Embryonic facial prominence (tissue), 1 donor: Measurements from ENCODE around the gene GAP43.
"Not testable (repeated sequence)": the region's sequence is repeated elsewhere in the genome, so short reads cannot be mapped to it uniquely, and the experiment has no call there.

ENCODE experiments used
- DNase-seq: peaks from one replicate; pipeline ENCODE4 v3.0.0-alpha.2; 2016; ENCODE audit errors: extremely low spot score

The GAP43 gene

DNA sequence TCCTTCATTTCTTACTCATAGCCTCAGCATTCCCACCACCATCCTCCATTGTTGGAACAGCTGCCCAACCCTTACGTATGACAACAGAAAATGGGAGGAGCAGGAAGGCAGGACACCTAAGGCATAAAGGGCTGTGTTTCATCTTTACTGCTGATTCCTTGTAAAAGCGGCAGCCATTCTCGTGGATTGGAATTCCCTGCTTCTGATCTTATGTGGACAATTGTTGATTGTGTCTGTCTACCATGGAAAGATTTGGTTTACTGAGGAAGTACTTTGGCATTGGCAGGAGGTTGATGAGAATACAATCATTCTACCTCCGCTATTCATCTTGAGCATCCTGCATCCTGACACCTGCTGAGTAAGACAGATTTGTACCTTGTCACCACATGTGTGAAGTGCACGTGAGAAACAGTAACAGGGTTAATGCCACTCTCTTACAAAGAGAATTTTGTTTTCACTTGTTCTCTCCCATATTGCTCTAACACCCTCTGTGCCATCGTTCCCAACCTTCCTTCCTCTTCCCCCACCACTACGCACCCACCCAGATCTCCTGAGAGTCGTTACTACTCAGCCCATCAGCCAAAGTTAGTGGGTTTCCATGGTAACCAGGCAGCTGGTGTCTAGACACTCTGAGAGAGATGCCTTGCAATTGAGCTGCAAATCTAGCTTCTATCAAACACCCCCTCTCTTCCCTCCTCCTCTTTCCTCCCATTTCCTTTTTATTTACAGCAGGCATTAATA lies 75.7 kb downstream of the GAP43 start:
- DNase-seq = no peak

DNA sequence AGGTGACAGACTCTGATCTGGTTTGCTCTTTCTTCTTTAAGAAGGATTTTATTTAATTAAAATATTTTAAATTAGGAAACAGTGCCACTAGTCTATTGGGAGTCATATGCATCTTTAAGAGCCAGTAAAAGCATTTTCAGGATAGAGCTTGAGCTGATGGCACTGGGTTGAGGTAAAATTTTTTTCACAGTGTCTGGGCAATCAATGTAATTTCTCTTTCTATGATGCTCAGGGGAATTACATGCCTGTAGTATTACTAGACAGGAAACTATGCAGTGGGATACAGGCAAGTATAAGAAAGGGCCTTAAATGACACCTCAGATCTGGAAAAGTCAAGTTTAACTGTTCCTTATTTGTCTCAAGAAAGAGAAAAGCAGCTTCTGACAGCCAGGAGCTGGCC lies 76.4 kb downstream of the GAP43 start:
- no peak for DNase-seq

DNA sequence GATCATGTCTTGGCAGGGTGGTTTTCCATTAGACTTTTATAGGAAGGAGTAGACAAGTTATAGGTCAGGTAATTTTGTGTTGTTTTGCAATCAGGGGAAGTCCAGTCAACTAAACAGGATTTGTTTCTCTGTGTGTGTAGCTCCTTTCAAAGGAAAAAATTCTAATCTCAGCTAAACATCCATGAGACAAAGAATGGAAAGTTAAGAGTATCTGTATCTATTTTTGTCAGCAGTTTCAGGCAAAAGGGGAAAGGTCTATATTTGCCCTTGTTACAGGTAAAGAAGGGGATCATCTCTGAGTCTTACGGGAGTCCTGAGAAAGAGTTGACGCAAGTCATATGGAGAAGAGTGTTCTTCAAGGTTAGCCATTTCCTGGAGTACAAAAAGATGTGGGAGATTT lies 79.3 kb downstream of the GAP43 start:
- no peak for DNase-seq

DNA sequence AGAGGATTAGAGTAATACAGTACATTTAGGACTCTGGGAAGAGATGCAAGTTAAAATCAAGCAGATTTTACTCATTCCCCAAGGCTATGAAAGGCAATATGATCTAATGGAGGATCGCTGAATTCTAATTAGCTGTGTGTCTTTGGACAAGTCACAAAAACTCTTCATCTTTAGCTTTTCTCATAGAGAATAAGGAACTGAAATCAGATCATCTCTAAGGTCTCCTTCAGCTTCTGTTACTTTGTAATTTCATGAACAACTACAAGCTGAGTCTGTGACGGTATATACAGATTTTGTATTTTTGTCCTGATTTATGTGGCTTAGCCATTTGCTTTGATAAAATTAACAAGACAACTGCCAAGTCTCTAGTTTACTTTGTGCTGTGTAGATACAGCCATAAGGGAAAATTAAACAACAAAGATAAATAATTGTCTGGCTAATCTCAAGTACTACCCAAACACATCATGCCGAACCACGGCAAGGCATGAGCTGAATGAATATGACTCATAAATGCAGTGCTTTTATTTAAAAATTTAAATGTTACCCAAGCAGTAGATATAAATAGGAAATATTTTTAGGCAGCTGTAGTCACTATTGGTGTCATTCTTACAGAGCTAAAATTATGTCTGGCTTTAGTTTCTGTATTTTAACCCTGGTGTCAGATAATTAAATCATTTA lies 81.5 kb downstream of the GAP43 start:
- DNase-seq = no peak

DNA sequence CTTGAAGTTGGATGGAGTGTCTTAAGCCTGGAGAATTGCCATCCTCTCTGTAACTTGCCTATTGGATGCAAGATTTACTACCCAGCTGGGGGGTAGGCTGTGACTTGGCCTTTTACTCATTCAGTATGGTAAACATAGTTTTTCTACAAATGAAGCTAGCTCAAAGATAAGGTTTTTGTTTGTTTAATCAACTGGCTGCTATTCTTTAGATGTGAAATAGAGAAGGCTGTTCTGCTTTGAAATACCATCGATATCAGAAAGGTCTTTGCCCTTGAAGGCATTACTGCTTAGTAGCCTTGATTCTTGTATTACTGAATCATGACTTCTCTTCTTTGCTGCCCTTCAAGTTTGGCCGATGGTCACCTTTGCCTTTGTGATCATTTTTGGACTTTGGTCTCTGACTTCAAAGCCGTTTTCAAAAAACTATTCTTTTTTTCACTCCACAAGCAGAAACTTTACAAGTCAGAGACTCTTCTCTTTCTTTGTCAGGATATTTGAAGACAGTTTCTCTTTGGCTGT lies 83.1 kb downstream of the GAP43 start:
- DNase-seq = no peak

DNA sequence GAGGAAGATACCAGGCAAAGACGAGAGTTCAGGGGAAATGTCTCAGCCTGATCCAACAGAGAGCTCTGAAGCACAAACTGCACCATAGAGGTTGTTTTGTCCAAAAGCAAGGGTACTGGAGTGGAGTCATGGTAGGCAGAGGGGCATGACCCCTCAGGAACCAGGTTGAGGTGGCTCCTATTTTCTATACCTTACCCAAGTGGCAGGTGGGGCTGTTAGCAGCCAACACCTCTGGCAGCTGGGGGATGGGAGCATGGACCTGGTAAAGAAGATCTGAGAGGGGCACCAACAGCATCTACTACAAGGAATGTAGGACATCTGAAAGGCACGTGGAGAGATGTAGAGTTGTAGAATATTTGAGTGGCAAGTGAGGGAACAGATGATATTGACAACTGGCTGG lies 85.2 kb downstream of the GAP43 start:
- no peak for DNase-seq

DNA sequence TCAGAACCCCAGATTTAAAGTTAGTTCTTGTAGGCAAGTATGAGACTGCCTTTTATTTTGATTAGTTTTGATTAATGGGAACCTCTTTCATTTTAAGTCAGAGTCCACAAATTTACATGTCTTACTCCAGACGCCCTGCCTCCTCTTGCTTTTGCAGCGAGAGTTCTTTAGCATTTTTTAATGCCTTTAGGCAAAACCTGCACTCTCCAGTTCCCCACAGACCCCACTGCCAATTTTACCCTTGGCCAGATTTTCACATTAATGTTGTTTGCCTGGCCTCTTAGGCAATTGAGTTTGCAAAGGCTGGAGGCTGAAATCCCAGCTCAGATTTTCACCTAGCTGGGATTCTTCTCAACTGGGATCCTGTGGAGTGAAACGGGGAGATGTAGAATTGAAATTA lies 85.8 kb downstream of the GAP43 start:
- DNase-seq = no peak

DNA sequence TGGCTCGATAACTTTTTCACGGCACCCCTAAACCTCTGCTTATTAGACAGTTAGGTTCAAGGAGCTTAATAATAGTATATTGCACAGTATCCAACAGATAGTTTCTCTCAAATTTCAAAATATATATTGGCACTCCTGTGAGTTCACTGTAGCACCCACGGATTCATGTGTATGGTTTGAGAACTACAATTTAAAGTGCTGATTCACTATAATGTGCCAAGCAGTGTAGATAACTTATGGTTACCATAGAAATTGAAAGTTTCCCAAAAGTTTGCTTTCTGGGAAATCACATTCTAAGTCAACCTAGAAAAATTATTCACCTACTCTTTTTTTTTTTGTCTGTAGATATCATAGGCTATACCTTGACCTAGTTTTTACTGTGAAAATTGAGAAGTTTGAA lies 86.6 kb downstream of the GAP43 start:
- DNase-seq = no peak

DNA sequence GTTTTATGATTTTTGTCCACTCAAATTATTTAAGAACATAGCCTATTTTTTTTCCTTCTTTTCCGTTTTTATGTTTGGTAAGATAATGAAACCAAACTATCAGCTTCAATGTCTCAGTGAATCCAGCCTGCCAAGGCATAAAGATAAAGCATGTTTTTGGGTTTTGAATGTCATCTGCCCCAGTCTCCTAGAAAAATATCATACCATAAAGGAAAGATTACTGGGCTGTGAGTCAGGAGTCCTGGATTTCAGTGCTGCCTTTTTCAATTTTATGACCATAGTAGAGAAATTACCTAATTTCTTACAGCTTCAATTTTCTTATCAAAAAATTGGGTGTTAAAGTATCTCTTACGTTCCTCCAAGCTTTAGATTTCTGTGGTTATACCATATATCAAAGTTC lies 87.5 kb downstream of the GAP43 start:
- DNase-seq = no peak

DNA sequence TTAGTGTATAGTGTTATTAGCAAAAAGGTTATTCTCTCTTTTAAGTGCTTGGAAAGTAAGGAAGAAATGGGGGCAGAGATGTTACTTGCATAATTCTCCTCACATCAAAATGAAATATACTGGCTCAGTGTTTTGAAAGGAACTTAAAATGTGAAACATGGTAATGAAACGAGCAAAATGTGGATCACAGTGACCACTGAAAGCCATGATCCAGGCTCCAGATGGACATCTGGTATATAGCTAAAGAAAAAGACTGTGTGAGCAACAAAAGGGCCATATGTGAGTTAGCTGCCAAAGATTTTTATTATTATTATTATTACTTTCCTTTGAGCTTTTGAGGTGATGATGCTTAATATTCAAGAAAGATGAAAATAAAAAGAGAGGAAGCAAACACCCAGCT lies 89.6 kb downstream of the GAP43 start:
- DNase-seq = no peak

DNA sequence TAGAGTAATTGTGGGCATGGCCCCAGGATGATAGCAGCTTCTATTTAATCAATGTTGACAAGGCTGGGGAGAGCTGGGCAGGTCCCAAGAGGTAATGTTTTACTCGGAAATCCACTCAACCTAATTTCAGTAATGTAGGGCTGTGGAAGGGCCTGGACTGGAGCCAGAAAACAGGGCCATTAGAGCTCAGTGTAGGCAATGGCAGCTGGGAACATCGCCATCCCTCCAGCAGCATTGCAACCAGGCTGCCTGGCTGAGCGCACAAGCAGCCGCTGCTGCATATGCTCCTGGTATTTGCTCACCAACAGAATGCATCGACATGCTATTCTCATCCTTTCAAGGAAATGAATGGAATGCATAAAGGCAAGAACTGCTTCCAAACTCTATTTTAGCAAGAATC lies 90.0 kb downstream of the GAP43 start:
- DNase-seq = no peak

DNA sequence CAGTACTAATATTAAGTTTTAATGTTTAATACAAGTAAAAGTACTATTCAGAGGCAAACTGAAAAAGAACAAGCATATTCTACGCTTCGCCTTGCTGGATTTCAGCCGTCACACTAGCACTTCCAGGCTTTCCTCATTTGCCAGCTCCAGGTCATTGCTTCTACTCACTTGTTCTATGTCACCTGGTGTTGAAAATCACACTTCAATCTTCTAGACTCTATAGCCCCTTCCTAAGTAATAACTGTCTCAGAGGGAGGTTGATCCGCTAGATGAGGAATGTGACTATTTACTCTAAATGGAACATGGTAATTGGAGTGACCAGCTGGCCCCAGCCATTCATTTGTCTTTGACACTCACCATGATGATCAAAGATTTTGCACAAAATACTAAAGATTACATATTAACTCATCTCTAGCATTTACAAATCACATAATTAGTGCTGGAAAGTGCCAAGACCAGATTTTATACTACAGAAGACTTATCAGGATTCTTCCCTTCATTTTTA lies 92.0 kb downstream of the GAP43 start:
- no peak for DNase-seq

DNA sequence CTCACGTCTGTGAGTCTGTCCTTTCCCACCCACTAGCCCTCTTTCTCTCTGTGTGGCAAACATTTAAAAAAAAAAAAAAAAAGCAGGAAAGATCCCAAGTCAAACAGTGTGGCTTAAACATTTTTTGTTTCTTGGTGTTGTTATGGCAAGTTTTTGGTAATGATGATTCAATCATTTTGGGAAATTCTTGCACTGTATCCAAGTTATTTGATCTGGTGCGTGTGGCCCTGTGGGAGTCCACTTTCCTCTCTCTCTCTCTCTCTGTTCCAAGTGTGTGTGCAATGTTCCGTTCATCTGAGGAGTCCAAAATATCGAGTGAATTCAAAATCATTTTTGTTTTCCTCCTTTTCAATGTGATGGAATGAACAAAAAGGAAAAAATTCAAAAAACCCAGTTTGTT lies 97.7 kb downstream of the GAP43 start:
- DNase-seq = no peak

DNA sequence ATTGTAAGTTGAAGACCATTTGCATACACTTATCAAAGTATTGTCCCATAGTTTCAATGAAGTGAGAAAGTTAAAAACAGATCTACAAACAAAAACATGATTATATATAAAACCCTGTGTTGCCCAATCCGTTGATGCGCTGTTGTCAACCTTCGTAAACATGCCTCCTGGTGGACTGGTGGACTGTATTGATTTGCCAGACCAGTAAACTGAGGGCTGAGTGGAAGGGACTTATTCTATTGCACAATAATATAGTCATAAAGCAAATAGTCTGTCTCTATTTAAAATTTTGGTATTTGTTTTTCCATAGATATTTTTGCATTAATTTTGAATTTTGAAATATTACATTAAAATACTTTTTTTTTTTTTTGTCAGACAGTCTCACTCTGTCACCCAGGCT lies 102.5 kb downstream of the GAP43 start:
- DNase-seq = no peak

DNA sequence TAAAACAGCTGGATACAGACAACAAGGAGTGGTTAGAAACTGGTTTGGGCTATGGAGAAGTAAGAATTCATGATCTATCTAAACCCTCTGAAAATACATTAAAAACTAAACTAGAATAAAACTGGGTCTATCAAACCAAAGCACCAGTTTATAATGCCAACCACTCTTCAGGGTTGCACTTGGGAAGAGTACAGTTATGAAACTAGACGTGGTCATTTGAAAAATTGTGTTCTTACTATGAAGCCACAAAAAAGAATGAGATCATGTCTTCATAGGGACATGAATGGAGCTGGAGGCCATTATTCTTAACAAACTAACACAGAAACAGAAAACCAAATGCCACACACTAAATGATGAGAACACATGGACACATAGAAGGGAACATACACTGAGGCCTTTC lies 103.8 kb downstream of the GAP43 start:
- no peak for DNase-seq

DNA sequence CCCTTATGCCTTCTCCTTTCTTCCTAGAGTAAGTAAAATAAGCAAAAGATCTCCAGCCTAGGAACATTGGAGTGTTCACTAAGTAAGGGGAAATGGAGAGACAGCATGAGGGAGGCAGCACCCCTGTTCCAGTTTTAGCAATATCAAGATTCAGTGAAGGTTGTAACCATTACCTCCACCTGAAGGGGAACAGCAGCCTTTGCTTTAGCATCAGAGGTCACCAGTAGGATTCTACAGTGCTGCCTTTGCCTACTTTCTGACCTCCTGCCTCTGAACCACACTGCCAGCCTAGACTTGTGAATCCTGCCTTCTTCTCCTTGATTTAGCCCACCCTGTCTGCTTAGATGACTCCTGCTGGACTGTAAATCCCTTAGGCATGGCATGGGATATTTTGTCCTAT lies 104.7 kb downstream of the GAP43 start:
- DNase-seq = no peak

DNA sequence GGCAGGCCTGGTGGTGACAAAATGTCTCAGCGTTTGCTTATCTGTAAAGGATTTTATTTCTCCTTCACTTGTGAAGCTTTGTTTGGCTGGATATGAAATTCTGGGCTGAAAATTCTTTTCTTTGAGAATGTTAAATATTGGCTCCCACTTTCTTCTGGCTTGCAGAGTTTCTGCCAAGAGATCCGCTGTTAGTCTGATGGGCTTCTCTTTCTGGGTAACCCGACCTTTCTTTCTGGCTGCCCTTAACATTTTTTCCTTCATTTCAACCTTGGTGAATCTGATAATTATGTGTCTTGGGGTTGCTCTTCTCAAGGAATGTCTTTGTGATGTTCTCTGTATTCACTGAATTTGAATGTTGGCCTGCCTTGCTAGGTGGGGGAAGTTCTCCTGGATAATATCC lies 113.0 kb downstream of the GAP43 start:
- not testable (repeated sequence) for DNase-seq

DNA sequence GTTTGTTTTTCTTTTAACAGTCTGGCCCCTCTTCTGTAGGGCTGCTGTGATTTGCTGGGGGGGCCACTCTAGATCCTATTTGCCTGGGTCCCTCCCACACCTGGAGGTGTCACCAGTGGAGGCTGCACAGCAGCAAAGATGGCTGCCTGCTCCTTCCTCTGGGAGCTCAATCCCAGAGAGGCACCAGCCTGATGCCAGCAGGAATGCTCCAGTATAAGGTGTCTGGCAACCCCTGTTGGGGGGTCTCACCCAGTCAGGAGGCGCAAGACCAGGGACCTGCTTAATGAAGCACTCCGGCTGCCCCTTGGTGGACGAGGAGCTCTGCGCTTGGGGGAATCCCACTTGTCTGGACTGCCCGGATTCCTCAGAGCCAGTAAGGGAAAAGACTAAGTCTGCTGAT lies 118.3 kb downstream of the GAP43 start:
- DNase-seq = no peak

DNA sequence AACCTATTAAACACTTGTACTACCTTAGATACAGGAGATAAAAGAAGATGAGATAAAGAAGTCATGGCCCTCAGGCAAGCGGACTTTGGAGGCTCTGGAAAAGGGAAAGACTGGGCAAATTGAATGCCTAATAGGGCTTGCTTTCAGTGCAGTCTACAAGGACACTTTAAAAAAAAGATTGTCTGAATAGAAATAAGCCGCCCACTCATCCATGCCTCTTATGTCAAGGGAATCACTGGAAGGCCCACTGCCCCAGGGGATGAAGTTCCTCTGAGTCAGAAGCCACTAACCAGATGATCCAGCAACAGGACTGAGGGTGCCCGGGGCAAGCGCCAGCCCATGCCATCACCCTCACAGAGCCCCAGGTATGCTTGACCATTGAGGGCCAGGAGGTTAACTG lies 121.2 kb downstream of the GAP43 start:
- DNase-seq = not testable (repeated sequence)

DNA sequence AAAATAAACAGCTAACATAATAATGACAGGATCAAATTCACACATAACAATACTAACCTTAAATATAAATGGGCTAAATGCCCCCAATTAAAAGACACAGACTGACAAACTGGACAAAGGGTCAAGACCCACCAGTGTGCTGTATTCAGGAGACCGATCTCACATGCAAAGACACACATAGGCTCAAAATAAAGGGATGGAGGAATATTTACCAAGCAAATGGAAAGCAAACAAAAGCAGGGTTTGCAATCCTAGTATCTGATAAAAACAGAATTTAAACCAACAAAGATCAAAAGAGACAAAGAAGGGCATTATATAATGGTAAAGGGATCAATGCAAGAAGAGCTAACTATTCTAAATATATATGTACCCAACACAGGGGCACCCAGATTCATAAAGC lies 129.7 kb downstream of the GAP43 start:
- DNase-seq = not testable (repeated sequence)

DNA sequence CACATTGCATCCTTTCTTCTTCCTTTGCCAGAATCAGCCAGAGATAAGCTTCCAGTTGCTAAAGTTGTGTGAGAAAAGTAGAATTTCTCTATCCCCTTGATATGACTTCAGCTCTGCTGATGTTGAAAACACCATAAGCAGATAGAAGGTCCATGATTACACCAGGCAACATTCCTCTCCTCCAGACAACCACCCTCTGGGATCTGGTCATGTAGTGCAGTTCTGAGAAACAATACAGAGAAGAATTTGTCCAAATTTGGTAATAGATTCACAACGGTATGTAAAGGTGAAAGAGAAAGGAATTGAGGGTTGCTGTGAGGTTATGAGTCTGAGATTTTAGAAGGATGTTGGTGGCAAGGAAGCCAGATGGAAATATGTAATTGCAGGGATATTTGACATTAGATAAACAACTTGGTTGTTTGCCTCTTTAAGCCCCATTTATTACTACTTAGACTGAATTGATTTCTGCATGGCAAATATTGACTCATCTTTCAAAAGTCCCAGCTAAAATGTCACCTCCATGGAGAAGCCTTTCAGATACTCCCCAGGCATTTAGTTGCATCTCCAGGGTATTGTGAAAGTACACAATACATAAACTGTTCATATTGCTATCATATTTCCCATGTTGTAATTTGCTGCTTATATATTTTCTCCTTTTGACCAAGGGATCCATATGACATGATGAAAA lies 134.9 kb downstream of the GAP43 start:
- no peak for DNase-seq

DNA sequence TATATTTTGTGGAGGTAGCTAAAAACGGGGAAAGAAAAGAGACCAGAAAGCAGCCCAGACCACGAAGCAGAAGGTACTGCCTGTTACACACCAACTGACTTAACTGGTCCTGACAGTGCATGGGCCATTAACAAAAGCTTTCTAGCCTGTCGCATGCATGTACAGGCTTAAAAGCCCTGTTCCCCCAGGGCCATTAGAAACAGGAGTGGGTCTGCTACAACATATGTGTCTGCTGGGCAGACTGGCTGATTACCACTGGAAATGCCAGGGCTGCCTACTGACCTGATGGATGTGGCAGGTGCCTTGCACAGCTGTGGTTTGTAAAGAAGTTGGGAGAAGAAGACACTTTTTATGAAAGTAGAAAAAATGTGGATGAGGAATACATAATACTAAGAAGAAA lies 137.4 kb downstream of the GAP43 start:
- no peak for DNase-seq

DNA sequence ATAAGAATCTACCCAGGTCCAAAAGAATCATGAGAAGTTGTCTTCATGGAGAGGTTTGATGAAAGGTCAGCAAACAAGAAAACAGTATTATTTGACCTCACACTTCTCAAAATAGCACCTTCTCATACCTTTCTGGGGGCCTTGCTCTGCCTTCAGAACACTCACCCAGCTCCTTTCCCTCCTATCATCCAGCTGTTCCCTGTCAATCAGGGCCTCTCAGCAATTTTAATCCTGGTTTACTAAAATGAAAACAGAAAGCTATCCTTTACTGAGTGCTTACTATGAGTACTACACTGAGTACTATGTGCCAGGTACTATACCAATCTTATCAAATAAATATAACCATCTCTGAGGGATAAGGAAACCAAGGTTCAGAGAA lies 138.6 kb downstream of the GAP43 start:
- no peak for DNase-seq
